Ectodermal cell (in vitro differentiated cells): Measurements from ENCODE around the gene RIMBP3C.
"Not testable (repeated sequence)": the region's sequence is repeated elsewhere in the genome, so short reads cannot be mapped to it uniquely, and the experiment has no call there.

Experiments used
- H3K27ac ChIP-seq: 2 replicates; pipeline ENCODE4 v1.7.0; 2013; ENCODE audit warnings: mild to moderate bottlenecking, low read depth, low read length; ENCODE audit not compliant: insufficient read depth, poor library complexity, severe bottlenecking
- H3K27me3 ChIP-seq: 2 replicates; pipeline ENCODE4 v1.7.0; 2013; ENCODE audit warnings: mild to moderate bottlenecking, low read length; ENCODE audit not compliant: insufficient read depth, control insufficient read depth, poor library complexity, severe bottlenecking
- H3K36me3 ChIP-seq: one replicate; pipeline ENCODE4 v1.7.0; 2013; ENCODE audit warnings: low read length; ENCODE audit not compliant: control insufficient read depth, insufficient read depth
- H3K4me1 ChIP-seq: one replicate; pipeline ENCODE4 v1.7.0; 2013; ENCODE audit warnings: low read length; ENCODE audit not compliant: control insufficient read depth, insufficient read depth
- H3K4me3 ChIP-seq: 2 replicates; pipeline ENCODE4 v1.7.0; 2013; ENCODE audit warnings: low read depth, low read length, control low read depth; ENCODE audit not compliant: insufficient read depth
- H3K9me3 ChIP-seq: 2 replicates; pipeline ENCODE4 v1.7.0; 2013; ENCODE audit warnings: mild to moderate bottlenecking, low read length, moderate library complexity; ENCODE audit not compliant: control insufficient read depth
- WGBS, 2 experiments: methylation state at CpG; one replicate each; pipeline ENCODE4 v1.1.7; 2013; ENCODE audit warnings: missing lambda C conversion rate in 2 of 2; 5-methylcytosine and 5-hydroxymethylcytosine counted together

Gene RIMBP3C

GRCh38 chr22:21559345-21560125 is 8.3 kb upstream of the RIMBP3C start:
- not testable (repeated sequence) for H3K27ac ChIP-seq, H3K9me3 ChIP-seq, H3K4me3 ChIP-seq, H3K27me3 ChIP-seq, H3K4me1 ChIP-seq, H3K36me3 ChIP-seq
- WGBS, 2 experiments: 88 to 96% methylated on average over 2 to 3 of the region's 10 CpGs

DNA sequence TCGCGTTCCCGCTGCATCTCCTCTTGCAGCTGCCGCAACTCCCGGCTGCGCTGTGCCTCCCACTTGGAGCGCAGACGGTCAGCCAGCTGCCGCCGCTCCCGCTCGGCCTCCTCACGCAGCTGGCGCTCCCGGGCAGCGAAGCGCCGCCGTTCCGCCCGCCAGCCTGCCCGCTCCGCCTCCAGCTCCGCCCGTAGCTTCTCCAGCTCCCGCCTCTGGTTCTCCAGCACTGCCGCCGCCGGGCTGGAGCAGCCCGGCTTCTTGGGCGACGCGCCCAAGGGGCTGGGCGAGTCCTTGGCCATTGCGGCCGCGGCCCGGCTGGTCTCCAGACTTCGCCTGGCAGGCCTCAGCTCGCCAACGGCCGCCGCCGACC is 598 bp downstream of the RIMBP3C start:
- H3K27me3 ChIP-seq, H3K9me3 ChIP-seq, H3K4me3 ChIP-seq, H3K36me3 ChIP-seq, H3K4me1 ChIP-seq, H3K27ac ChIP-seq: not testable (repeated sequence)
- no CpG with 5 or more reads among the region's 44 CpGs for WGBS, 2 experiments

DNA sequence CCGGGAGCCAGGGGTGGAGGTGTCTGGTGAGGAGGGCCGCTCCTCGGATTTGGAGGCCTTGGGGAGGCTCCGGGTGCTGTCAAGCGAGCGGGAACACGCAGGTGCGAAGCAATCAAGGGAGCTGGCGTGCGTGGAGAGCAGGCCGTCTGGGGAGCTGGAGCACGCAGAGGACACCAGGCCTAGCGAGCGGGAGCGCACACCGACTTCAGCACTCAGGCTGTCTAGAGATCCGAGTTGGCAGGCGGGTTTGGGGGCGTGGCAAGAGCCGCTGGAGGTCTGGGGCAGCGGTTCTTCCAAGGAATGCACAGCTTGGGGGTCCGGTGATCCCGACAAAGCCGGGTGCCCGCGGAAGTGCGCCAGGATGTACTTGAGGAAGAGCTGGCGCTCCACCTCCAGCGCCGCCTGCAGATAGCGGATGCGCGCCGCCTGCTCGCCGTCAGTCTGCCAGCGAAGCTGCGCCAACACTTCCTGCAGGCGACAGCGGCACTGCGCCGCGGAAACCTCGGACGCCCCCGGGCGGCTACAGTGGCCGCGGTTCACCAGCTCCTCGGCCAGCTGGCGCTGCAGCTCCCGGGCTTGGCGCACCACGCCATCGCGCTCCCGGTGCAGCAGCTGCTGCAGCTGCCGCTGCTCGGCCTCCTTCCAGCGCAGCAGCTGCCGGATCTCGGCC is 1.1 kb downstream of the RIMBP3C start:
- H3K36me3 ChIP-seq, H3K4me1 ChIP-seq, H3K27ac ChIP-seq, H3K4me3 ChIP-seq, H3K27me3 ChIP-seq, H3K9me3 ChIP-seq: not testable (repeated sequence)
- WGBS, 2 experiments: no CpG with 5 or more reads among the region's 62 CpGs

- not testable (repeated sequence) for H3K27ac ChIP-seq, H3K36me3 ChIP-seq, H3K4me3 ChIP-seq, H3K4me1 ChIP-seq, H3K27me3 ChIP-seq, H3K9me3 ChIP-seq
- no CpG with 5 or more reads among the region's 38 CpGs for WGBS, 2 experiments
These were observed 1.7 kb downstream of the RIMBP3C start for GRCh38 chr22:21549558-21549957.

DNA sequence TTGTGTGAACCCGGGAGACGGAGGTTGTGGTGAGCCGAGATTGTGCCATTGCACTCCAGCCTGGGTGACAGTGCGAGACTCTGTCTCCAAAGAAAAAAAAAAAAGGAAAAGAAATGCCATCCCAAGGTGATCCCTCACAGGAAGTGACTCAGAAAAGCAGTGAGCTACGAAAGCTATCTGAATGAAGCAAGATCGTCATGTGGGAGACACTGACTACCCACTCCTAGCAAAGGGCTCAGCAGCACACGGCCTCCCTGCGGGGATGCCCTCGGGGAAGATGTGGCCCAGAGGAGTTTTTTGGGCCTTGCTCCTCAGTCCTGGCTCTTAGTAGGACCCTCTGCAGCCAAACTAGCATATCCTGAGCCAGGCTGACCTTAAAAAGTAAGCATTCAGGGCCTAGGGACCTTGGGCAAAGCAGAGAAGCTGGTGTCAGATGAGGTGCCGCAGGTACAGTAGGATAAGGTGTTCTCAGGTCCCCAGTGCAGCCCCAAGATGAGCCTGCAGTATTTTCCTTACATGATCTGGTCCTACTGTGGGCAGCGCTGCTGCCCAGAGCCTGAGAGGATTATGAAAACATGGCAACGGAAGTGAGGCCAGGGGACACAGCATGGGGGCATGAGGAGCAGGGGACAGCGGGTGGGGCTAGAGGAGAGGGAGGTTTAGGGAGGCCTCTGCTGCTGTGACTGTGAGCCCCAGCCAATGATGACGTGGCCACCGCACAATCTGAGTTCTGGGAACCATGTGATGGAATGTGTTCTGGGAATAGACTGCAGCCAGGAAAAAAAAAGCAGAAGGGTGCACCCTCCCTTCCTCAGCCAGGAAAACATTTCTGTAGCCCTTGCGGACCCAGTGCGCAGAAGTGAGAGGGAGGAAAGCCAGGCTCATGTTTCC is 6.6 kb downstream of the RIMBP3C start:
- H3K4me1 ChIP-seq: not testable (repeated sequence)

GRCh38 chr22:21539862-21540261 is 11.4 kb downstream of the RIMBP3C start:
- H3K27ac ChIP-seq, H3K4me3 ChIP-seq, H3K36me3 ChIP-seq, H3K9me3 ChIP-seq, H3K27me3 ChIP-seq, H3K4me1 ChIP-seq: not testable (repeated sequence)
- no CpG with 5 or more reads among the region's 7 CpGs for WGBS, 2 experiments

More for the DNA sequence above, 6.6 kb downstream of the RIMBP3C start:
- H3K36me3 ChIP-seq, H3K27me3 ChIP-seq, H3K9me3 ChIP-seq, H3K27ac ChIP-seq, H3K4me3 ChIP-seq: not testable (repeated sequence)
- WGBS, 2 experiments: 76 to 100% methylated on average over 1 of the region's 17 CpGs

- not testable (repeated sequence) for H3K27ac ChIP-seq, H3K4me3 ChIP-seq, H3K4me1 ChIP-seq, H3K9me3 ChIP-seq, H3K36me3 ChIP-seq, H3K27me3 ChIP-seq
- no CpG with 5 or more reads among the region's 20 CpGs for WGBS, 2 experiments
These were observed 18.2 kb downstream of the RIMBP3C start for GRCh38 chr22:21532863-21533648.

- WGBS, 2 experiments: no CpG with 5 or more reads among the region's 5 CpGs
These were observed 19.7 kb downstream of the RIMBP3C start for GRCh38 chr22:21531525-21531924.

GRCh38 chr22:21526705-21527500 is 24.4 kb downstream of the RIMBP3C start:
- WGBS, 2 experiments: no CpG with 5 or more reads among the region's 6 CpGs
- H3K27me3 ChIP-seq, H3K27ac ChIP-seq, H3K4me1 ChIP-seq, H3K4me3 ChIP-seq, H3K36me3 ChIP-seq, H3K9me3 ChIP-seq: not testable (repeated sequence)

More at GRCh38 chr22:21531525-21531924, 19.7 kb downstream of the RIMBP3C start:
- not testable (repeated sequence) for H3K27ac ChIP-seq, H3K27me3 ChIP-seq, H3K36me3 ChIP-seq, H3K4me1 ChIP-seq, H3K9me3 ChIP-seq, H3K4me3 ChIP-seq
